GM18505 (cell line): ENCODE measurements around the gene NR5A1.

Source experiments
- ATAC-seq: cut with Tn5 transposase; IDR thresholded peaks from one replicate; pipeline ENCODE4 v1.9.1; 2021; ENCODE audit not compliant: unreplicated experiment
- POLR2A ChIP-seq: IDR thresholded peaks from 4 replicates; pipeline ENCODE4 v1.6.1; 2011; ENCODE audit warnings: borderline replicate concordance; ENCODE audit not compliant: insufficient read depth, insufficient read length; ENCODE audit errors: extremely low read depth

The NR5A1 gene

DNA sequence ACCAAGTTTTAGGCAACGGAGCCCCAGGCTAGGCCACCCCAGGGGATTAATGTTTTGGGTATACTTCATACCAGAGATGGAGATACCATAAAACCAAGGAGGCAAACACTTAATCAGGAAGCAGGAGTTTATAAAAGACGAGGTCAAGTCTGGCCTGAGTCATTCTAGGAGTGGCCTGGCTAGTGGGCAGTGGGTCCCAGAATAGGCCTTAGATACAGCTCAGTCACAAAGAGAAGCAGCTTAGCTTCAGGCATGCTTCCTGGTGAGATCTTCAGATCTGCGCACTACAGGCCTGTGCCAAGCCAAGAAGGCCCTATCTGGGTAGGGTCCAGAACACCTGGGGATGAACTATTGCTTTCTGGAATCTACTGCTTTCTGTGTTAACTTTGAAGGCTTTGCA, 20.6 kb upstream of the NR5A1 start:
- no peak for ATAC-seq
- no peak for TF ChIP-seq POLR2A

DNA sequence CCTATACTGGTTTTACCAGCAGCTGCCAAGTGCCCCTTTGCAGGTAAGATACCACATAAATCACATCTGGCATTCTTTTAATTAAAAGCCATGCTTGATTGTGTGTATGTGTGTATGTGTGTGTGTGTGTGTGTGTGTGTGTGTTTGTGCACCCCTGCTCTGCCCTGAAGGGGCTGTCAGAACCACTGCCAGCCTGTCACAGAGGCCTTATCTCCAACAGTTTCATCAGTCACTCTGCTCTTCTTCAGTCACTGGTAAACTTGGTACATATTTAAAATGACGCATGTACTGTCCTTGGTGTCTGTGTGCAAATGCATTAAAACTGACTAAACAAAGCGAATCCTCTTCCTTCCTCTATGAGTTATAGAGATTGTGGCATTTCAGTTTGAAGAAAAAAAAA, 19.0 kb upstream of the NR5A1 start:
- ATAC-seq = no peak
- TF ChIP-seq POLR2A = no peak

DNA sequence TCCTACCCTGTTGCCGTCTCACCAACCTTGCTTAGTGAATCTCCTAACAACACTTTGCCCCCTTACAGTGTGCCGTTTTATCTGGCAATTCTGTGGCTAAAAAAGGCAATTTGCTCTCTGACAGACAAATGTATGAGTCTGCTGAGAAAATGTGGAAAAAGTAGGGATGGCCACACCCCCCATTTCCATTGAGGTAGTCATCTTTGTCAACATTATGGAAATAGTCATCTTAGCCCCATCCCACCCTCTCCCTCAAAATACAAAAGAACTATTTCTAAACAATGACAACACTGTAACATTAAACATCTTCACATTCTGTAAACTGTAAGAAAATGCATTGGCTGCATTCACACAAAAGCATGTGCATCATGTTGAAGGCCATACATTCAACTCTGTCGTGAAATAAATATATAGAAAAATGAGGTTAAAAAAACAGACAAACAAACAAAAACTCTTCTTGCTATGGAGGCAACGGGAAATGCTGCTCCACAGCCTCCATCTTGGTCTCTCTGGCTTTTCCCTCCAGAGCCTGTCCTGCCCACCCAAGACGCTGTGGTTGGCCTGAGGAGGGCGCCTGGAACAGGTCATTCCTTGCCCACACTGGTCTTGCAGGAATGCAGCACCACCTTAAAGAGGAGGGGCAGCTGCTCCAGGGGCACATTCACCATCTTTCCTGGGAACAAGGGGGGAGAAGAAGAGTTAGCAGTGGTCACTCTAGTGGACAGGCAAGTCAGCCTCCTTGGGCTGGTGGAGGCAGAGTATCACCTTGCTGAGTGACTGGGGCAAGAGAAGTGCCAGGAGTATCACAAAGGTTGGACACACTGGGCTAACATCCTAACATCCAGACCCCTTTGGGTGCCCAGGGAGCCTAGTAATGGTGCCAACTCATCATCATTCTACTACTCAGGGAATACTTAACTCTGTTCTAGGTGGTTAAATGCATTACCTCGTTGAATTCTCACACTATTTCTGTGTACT, 15.2 kb upstream of the NR5A1 start:
- ATAC-seq = no peak
- TF ChIP-seq POLR2A = no peak

DNA sequence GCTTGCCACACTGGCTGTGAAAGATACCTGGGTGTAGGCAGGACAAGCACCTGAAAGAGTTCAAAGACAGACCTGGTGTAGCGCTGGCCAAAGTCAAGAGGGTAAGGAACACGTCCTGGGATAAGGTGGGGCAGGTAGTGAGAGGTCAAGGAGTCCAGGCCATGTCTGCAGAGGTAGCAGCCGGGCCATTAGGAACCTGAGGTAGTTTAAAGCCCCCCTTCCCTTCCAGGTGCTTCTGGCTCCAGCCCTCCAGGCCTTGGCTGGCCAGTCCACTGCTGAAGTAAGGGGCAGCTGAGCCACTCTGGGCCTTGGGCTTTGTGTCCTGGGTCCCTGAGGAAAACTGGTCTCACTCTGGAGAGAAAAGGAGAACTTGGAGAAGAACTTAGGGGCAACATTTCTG, 13.9 kb upstream of the NR5A1 start:
- no peak for TF ChIP-seq POLR2A
- no peak for ATAC-seq

DNA sequence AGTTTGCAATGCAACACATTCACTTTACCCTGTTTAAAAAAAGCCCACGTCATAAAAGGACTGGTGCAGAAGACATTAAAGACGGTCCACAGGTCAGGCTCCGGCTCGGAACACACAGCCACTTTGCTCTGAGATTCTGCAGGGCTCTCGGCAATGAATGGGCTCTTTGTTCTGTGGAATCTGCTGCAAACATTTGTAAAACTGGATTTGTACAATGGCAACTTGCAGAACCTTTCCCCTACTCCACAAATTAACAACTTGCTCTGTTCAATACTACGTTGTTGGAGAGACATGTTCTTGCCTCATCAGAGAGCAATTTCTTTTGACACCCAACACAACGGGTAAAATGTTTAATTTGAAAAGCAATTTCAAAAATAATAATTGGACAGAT, 13.0 kb upstream of the NR5A1 start:
- no peak for ATAC-seq
- no peak for TF ChIP-seq POLR2A

DNA sequence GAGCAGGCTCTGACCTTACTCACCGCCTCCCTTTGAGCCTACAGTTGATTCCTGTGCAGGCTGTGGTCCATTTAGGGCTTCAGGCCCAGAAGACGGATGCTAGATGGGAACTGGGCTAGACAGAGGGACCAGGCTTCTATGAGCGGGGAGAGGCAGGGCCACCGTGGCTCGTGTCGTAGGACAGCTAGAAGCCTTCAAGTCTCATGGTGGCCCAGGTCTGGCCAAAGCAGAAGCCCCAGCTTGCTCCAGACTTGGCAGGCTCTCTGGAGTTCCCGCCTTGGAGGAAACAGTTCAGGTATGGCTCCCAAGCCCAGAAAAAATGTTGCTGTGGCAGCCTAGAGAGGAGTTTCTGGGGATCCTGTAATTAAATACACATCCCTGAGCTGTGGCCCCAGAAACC, 10.9 kb upstream of the NR5A1 start:
- TF ChIP-seq POLR2A = no peak
- no peak for ATAC-seq

DNA sequence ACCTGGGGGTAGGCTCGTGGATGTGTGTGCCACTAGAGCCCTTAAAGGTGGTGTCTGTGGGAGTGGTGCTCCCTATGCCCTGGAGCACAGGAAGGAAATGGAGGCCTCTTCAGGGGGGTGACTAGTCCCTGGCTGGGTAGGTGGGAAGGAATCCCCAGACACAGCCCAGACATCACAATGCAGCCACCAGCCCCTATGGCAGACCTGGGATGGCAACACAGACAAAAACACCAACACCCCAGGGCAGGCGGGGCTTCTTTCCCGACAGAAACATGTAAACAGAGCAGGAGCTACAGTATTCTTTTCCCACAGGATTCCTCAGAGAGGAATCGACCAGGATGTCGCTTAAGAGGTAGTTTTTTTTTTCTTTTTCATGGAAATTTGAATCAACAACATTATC, 10.4 kb upstream of the NR5A1 start:
- TF ChIP-seq POLR2A = no peak
- no peak for ATAC-seq

DNA sequence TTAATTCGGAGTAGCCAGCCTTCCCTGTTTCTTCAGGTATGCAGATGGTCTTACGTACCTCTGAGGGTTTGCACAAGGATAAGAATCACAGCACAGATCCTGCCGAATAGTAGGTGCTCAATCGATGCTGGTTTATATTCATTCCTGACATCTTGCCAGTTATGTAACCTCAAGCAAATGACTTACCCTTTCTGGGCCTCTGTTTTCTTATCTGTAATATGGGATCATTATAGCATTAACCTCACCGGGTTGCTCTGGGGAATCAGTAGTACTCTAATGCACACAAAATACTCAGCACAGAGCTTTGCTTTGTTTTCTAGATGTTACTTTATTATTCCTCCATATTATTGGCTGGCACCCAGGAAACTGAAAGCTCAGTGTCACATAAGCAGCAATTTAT, 7.7 kb upstream of the NR5A1 start:
- TF ChIP-seq POLR2A = no peak
- no peak for ATAC-seq

DNA sequence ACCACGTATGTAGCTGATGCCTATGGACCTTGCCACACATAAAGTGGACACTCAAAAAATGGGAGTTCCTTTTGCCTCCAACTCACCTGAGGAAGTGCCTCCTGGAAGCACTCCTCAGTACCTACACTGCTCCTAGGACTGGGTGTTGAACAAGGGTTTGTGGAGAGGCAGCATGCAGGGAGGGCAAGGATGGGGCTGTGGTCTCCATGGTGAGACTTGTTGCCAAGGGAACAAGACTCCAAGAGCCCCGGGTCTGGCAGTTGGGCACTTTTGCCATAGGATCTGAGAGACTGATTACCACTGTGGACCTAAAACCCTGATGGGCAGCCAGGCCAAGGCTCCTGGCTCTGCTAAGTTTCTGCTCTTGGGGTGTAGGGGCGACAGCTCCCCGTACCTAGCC, 6.9 kb upstream of the NR5A1 start:
- TF ChIP-seq POLR2A = no peak
- ATAC-seq = no peak

DNA sequence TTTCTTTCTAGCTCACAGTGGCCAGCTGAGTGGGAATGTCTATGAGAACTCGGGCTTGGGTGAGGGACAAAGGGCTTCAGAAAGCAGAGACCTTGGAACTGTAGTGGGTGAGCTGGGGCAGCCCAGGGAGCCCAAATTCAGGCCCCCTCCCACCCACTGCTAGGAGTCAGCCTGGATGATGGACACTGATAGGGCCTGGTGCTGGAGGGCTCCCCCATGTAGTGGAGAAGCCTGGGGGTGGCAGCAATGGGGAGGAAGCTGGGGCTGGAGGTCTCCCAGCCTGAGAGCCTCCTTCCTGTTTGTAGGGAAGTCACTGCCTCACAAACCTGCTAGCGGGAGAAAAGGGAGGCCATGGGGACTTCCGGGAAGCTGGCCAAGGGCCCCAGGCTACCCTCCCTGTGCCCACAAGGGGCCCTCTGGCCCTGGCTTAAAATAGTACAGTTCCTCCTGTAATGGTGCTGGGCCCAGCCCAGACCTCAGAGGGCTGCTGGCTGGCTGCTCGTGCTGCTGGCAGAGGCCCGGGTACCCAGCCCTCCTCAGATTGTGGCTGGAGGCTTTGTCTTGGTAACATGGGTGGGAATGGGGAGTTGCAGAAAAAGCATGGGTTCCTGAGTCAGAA, 6.3 kb upstream of the NR5A1 start:
- TF ChIP-seq POLR2A = no peak
- no peak for ATAC-seq

DNA sequence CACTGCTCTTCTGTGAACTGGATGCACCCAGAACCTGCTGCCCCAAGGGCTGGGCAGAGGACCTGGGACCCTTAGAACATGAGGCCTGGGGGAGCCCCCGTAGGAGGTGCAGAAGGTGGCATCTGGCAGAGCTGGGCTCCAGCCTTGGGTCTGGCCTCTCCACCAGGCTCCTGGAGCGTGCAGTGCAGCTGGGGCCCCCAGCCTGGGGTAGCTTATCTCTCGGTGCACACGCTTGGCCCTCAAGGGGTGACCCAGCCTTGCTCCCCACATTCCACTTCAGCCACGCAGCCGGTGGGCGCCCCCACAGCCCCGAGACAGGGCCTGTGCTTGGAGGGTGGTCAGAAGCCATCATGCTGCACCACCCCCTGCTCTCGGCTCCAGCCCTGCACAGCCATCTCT, 5.6 kb upstream of the NR5A1 start:
- TF ChIP-seq POLR2A = no peak
- no peak for ATAC-seq

DNA sequence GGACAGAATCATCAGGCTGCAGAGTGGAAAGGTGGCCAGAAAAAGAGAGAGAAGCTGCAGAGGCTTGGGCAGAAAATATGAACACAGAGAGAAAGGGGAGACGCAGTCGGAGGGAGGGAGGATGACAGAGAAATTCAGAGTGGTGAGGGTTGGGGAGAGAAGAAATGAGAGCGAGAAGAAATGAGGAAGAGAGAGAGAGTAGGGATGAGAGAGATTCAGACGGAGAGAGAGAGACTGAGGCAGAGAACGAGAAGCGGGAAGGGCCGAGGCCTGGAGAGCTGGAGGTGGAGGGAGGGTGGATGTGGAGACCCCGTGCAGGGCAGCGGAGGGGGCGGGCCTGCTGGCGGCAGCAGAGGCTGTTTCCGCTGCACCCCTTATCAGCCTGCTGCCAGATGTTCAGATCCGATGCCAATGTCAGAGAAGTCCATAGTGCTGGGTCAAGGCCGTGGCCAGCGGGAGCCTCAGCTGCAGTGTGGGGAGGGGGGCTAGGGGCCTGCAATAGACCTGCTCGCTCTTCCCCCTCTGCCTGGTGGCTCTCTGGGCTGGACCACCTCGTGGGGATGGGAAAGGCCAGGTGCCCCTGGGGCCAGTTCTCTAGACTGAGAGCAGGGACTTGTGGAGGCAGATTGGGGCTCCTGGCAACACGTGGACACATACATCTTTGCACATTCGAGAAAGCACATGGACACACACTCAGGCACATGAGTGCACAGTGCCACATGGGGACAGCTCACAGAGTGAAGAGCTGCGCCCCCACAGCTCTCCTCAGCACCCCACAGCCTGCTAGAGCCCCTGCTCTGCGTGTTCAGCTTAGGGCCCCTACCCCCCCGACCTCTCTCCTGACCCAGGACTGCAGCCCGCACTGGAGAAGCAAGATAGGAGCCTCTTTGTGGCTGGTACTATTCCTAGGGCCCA, 4.9 kb upstream of the NR5A1 start:
- TF ChIP-seq POLR2A = no peak
- ATAC-seq = no peak

DNA sequence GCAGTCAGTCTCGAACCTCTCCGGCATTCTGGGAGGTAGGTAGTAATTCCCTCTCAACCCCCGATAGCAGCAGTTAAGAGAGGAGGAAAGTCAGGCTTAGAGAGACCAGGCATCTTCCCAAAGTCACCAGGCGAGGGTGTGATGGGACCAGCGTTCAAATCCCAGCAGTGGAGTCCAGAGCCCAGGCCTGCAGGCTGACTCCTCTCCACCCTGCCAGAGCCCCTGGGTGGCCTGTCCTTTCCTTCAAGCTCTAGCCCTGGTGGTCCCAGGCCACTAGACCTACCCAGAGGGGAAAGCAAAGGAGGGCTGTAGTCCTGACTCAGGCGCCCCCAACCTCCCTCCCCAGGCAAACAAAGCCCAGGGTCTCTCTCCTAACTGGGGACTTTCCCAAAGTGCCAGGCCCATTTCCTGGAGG, 4.2 kb upstream of the NR5A1 start:
- TF ChIP-seq POLR2A = no peak
- ATAC-seq = no peak

DNA sequence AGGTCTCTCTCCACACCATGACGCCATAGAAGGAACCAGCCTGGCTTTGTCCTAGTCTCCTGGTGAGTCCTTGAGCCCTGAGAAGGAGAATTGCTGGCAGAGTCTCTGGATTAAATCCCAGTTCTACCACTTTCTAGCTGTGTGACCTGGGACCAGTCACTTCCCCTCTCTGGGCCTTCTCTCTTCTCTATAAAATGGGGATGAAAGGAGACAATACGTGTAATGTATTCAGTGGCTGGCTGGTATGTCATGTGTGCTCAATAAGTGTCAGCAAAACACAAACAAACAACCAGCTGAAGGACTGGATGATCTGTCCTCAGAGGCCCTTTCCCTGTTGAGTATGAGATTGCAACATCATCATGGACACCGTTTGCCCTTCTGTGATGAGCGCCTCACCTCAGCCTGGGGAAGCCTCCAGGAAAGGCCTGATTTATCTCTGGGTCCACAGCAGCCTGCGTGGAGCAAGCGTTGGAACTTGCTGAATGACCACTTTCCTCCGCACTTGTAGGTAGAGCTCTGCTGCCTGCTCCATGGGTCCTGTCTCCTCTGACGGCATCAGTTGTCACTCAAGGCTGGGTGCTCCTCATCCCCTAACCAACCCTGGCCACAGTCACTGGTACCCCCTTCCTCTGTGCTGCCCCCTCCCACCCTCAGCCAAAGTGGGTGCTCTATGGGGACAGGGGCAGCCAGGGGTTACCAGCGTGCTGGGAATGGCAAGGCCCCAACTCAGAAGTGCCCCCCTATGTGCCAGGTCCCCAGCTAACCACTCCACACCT, 3.6 kb upstream of the NR5A1 start:
- no peak for TF ChIP-seq POLR2A
- no peak for ATAC-seq
